H9 (cell line): Measurements from ENCODE around the gene NINL. TPM values are rescaled to one million over a fixed set of nuclear protein-coding genes. Genes with fewer than 3 reads are reported as not detected.

Source experiments
- DNase-seq: peaks from one replicate; pipeline ENCODE4 v3.0.0-alpha.2; 2017
- H2AFZ ChIP-seq: one replicate; pipeline ENCODE4 v1.6.1; 2013; ENCODE audit warnings: mild to moderate bottlenecking, low read length, control low read depth, moderate library complexity
- H2AK5ac ChIP-seq: 2 replicates; pipeline ENCODE4 v1.6.1; 2013; ENCODE audit warnings: low read length, control low read depth, mixed read lengths; ENCODE audit not compliant: insufficient read length
- H2BK120ac ChIP-seq: one replicate; pipeline ENCODE4 v1.6.1; 2013; ENCODE audit warnings: low read depth, mild to moderate bottlenecking, low read length, control low read depth, inconsistent platforms; ENCODE audit not compliant: poor library complexity, severe bottlenecking
- H2BK12ac ChIP-seq: 2 replicates; pipeline ENCODE4 v1.6.1; 2013; ENCODE audit warnings: low read length, control low read depth, mixed read lengths, low read depth; ENCODE audit not compliant: insufficient read length
- H2BK15ac ChIP-seq: 2 replicates; pipeline ENCODE4 v1.6.1; 2013; ENCODE audit warnings: low read depth, low read length, control low read depth
- H2BK20ac ChIP-seq: one replicate; pipeline ENCODE4 v1.6.1; 2013; ENCODE audit warnings: low read depth, mild to moderate bottlenecking, low read length, control low read depth, inconsistent platforms; ENCODE audit not compliant: poor library complexity, severe bottlenecking
- H2BK5ac ChIP-seq: 2 replicates; pipeline ENCODE4 v1.6.1; 2013; ENCODE audit warnings: low read length, control low read depth, mixed read lengths; ENCODE audit not compliant: insufficient read length
- H3K14ac ChIP-seq: 2 replicates; pipeline ENCODE4 v1.6.1; 2013; ENCODE audit warnings: low read length, control low read depth; ENCODE audit not compliant: insufficient read depth
- H3K18ac ChIP-seq: 2 replicates; pipeline ENCODE4 v1.6.1; 2013; ENCODE audit warnings: low read depth, mild to moderate bottlenecking, mixed read lengths, low read length, control low read depth; ENCODE audit not compliant: insufficient read length
- H3K23ac ChIP-seq: 2 replicates; pipeline ENCODE4 v1.6.1; 2013; ENCODE audit warnings: low read length, control low read depth, mixed read lengths, low read depth; ENCODE audit not compliant: insufficient read length
- H3K23me2 ChIP-seq: 2 replicates; pipeline ENCODE4 v1.6.1; 2013; ENCODE audit warnings: low read depth, mild to moderate bottlenecking, mixed read lengths, low read length, control low read depth; ENCODE audit not compliant: insufficient read length, poor library complexity, severe bottlenecking
- H3K27ac ChIP-seq: 2 replicates; pipeline ENCODE4 v1.5.1; 2013; ENCODE audit warnings: low read length, control low read depth, mixed read lengths, low read depth; ENCODE audit not compliant: insufficient read length
- H3K27me3 ChIP-seq: 2 replicates; pipeline ENCODE4 v1.6.1; 2013; ENCODE audit warnings: low read length, control low read depth, inconsistent platforms; ENCODE audit not compliant: insufficient read depth
- H3K4ac ChIP-seq: 2 replicates; pipeline ENCODE4 v1.6.1; 2013; ENCODE audit warnings: low read depth, mild to moderate bottlenecking, control low read depth, inconsistent platforms, low read length, moderate library complexity
- H3K4me1 ChIP-seq: 2 replicates; pipeline ENCODE4 v1.6.1; 2013; ENCODE audit warnings: low read length, control low read depth, inconsistent platforms; ENCODE audit not compliant: insufficient read depth
- H3K4me2 ChIP-seq: 2 replicates; pipeline ENCODE4 v1.6.1; 2013; ENCODE audit warnings: low read length, control low read depth, mixed read lengths; ENCODE audit not compliant: insufficient read length, insufficient read depth
- H3K56ac ChIP-seq: 2 replicates; pipeline ENCODE4 v1.6.1; 2013; ENCODE audit warnings: low read depth, mild to moderate bottlenecking, mixed read lengths, low read length, control low read depth; ENCODE audit not compliant: insufficient read length
- H3K79me1 ChIP-seq: 2 replicates; pipeline ENCODE4 v1.6.1; 2013; ENCODE audit warnings: low read depth, mild to moderate bottlenecking, moderate library complexity, low read length, control low read depth, inconsistent platforms; ENCODE audit not compliant: insufficient read depth, poor library complexity, severe bottlenecking
- H3K79me2 ChIP-seq: 2 replicates; pipeline ENCODE4 v1.6.1; 2013; ENCODE audit warnings: low read length, control low read depth, inconsistent platforms; ENCODE audit not compliant: insufficient read depth
- H3K9ac ChIP-seq: 2 replicates; pipeline ENCODE4 v1.6.1; 2013; ENCODE audit warnings: low read length, control low read depth, mixed read lengths; ENCODE audit not compliant: insufficient read length; ENCODE audit errors: extremely low read depth
- H3K9me3 ChIP-seq: one replicate; pipeline ENCODE4 v1.6.1; 2013; ENCODE audit warnings: low read depth, low read length, inconsistent platforms; ENCODE audit not compliant: control insufficient read depth
- H3T11ph ChIP-seq: one replicate; pipeline ENCODE4 v1.6.1; 2013; ENCODE audit warnings: mild to moderate bottlenecking, low read length, control low read depth, inconsistent platforms
- H4K20me1 ChIP-seq: one replicate; pipeline ENCODE4 v1.6.1; 2013; ENCODE audit not compliant: control insufficient read depth, insufficient read length, insufficient read depth
- H4K5ac ChIP-seq: 2 replicates; pipeline ENCODE4 v1.6.1; 2013; ENCODE audit warnings: low read depth, mild to moderate bottlenecking, mixed read lengths, low read length, control low read depth; ENCODE audit not compliant: insufficient read length
- H4K8ac ChIP-seq: replicated peaks from 2 replicates; pipeline ENCODE4 v1.6.1; 2013; ENCODE audit warnings: low read length, control low read depth, mixed read lengths, low read depth; ENCODE audit not compliant: insufficient read length
- H4K91ac ChIP-seq: 2 replicates; pipeline ENCODE4 v1.6.1; 2013; ENCODE audit warnings: low read depth, mild to moderate bottlenecking, moderate library complexity, mixed read lengths, low read length, control low read depth; ENCODE audit not compliant: insufficient read length
- H3K27ac Mint-ChIP-seq, 3 experiments: 2 replicates in 2 of 3; 3 replicates in 1 of 3; pipeline ENCODE4 v1.8.0; 2020 to 2021; ENCODE audit warnings: mixed read lengths in 3 of 3, mild to moderate bottlenecking in 1 of 3, moderate library complexity in 1 of 3
- H3K27me3 Mint-ChIP-seq: 2 replicates; pipeline ENCODE4 v1.8.0; 2021; ENCODE audit warnings: low read depth, mild to moderate bottlenecking, moderate library complexity, mixed read lengths
- H3K36me3 Mint-ChIP-seq, 3 experiments: 2 replicates in 2 of 3; 3 replicates in 1 of 3; pipeline ENCODE4 v1.8.0; 2020 to 2021; ENCODE audit warnings: low read depth in 3 of 3, mixed read lengths in 3 of 3; ENCODE audit not compliant: insufficient read depth in 1 of 3
- H3K4me1 Mint-ChIP-seq, 2 experiments: 2 replicates each; pipeline ENCODE4 v1.8.0; 2020; ENCODE audit warnings: mixed read lengths in 2 of 2
- H3K4me3 Mint-ChIP-seq, 2 experiments: 2 replicates in 1 of 2; 3 replicates in 1 of 2; pipeline ENCODE4 v1.8.0; 2020 to 2021; ENCODE audit warnings: mild to moderate bottlenecking in 2 of 2, mixed read lengths in 2 of 2, moderate library complexity in 1 of 2
- H3K9me3 Mint-ChIP-seq, 2 experiments: 2 replicates in 1 of 2; 3 replicates in 1 of 2; pipeline ENCODE4 v1.8.0; 2020; ENCODE audit warnings: mild to moderate bottlenecking in 2 of 2, mixed read lengths in 2 of 2, moderate library complexity in 1 of 2
- WGBS: extraction: QIAGEN DNeasy Blood & Tissue Kit; methylation state at CpG from one replicate; pipeline ENCODE4 v1.1.7; 2013; ENCODE audit warnings: missing lambda C conversion rate, low lambda C conversion rate, mixed read lengths; ENCODE audit not compliant: insufficient read length; ENCODE audit errors: extremely low coverage; 5-methylcytosine and 5-hydroxymethylcytosine counted together
- total RNA-seq: library from RNA; stranded (reverse); gene quantifications from 2 replicates; pipeline ENCODE4 v1.2.1, GENCODE V29; 2021
- TF ChIP-seq, protein P1 (sequence below): fragments of 200-600 bp; sonication (generic); conservative IDR thresholded peaks from 3 replicates; pipeline ENCODE4 v1.8.0; 2021; ENCODE audit warnings: antibody characterized with exemption, mild to moderate bottlenecking

NINL gene
- total RNA-seq, 1 experiment from 2014 or later, result 34.3 TPM

DNA sequence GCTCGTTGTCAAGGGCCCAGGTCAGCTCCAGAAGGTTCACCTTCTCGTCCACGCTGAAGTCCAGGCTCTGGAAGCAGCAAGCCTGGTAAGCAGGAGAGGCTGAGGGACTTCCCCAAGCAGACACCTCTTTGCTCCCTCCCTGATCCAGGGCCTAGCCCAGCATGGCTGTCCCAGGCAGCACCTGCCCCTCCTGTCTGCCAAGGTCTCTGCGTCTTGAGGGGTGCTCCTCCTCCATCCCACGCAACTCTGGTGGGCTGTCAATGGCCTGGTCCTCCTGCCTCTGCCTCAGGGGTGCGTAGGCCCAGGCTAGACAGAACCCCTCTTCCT, 87.1 kb downstream of the NINL start:
- Histone ChIP-seq H2BK120ac (no peak overlapping the region), H3K56ac (no peak overlapping the region), H4K20me1 (no peaks in the 10 kb centered on the region), H3K27ac (no peak overlapping the region), H3K4me1 (no peaks in the 10 kb centered on the region), H3T11ph (no peak overlapping the region), H2AK5ac (no peak overlapping the region), H3K9ac (no peak overlapping the region), H2AFZ (no peak overlapping the region), H3K79me2 (no peaks in the 10 kb centered on the region), H2BK15ac (no peak overlapping the region), H3K4ac (no peak overlapping the region), H3K9me3 (no peaks in the 10 kb centered on the region), H3K4me2 (no peak overlapping the region), H2BK12ac (no peak overlapping the region), H3K23me2 (no peaks in the 10 kb centered on the region), H4K5ac (no peak overlapping the region), H3K18ac (no peak overlapping the region), H2BK5ac (no peak overlapping the region), H4K91ac (no peak overlapping the region), H3K14ac (no peak overlapping the region), H3K79me1 (no peaks in the 10 kb centered on the region), H2BK20ac (no peak overlapping the region), H3K27me3 (no peaks in the 10 kb centered on the region), H3K23ac (no peak overlapping the region), H4K8ac (no peak overlapping the region)
- H3K4me3 Mint-ChIP-seq, result no peak overlapping the region
- H3K9me3 Mint-ChIP-seq, result no peaks in the 10 kb centered on the region
- H3K36me3 Mint-ChIP-seq, result peaks cover 36 to 53% (median 46%) of the 10 kb centered on the region in 3 experiments
- H3K4me1 Mint-ChIP-seq, result no peaks in the 10 kb centered on the region; a peak in 1 of 4 replicates
- DNase-seq, result no peak
- H3K27me3 Mint-ChIP-seq, result no peaks in the 10 kb centered on the region; the same call in 1 of the 2 replicates
- WGBS, result no CpG with 5 or more reads among the region's 6 CpGs
- TF ChIP-seq, protein P1, sequence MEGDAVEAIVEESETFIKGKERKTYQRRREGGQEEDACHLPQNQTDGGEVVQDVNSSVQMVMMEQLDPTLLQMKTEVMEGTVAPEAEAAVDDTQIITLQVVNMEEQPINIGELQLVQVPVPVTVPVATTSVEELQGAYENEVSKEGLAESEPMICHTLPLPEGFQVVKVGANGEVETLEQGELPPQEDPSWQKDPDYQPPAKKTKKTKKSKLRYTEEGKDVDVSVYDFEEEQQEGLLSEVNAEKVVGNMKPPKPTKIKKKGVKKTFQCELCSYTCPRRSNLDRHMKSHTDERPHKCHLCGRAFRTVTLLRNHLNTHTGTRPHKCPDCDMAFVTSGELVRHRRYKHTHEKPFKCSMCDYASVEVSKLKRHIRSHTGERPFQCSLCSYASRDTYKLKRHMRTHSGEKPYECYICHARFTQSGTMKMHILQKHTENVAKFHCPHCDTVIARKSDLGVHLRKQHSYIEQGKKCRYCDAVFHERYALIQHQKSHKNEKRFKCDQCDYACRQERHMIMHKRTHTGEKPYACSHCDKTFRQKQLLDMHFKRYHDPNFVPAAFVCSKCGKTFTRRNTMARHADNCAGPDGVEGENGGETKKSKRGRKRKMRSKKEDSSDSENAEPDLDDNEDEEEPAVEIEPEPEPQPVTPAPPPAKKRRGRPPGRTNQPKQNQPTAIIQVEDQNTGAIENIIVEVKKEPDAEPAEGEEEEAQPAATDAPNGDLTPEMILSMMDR, result no peak
- peak overlapping the region in 1 of 3 experiments; percentile 44; a peak in 1 of 7 replicates for H3K27ac Mint-ChIP-seq
